Measurements from ENCODE around the gene LY6G6D.

GRCh38 chr6:31744422-31744821 lies 29.3 kb downstream of the LY6G6D start:
- TF ChIP-seq TAF1 (conservative IDR thresholded peaks at IDR 0.05) (no peak), FOXA2 (IDR thresholded peaks at IDR 0.05) (no peak), CTCF (IDR thresholded peaks at IDR 0.05; ENCODE audit: low read depth, low read length, missing input control) (no peak), RAD21 (IDR thresholded peaks at IDR 0.05) (no peak), EGR1 (IDR thresholded peaks at IDR 0.05; ENCODE audit: low read depth in 2 of 2) (no peak), RXRA (IDR thresholded peaks at IDR 0.05) (no peak), SP1 (IDR thresholded peaks at IDR 0.05) (no peak), MAX (IDR thresholded peaks at IDR 0.05) (no peak), ATF3 (IDR thresholded peaks at IDR 0.05) (no peak), GABPA (IDR thresholded peaks at IDR 0.05 in 1 of 2, conservative IDR thresholded peaks at IDR 0.05 in 1 of 2) (no peak), FOXA1 (IDR thresholded peaks at IDR 0.05) (no peak), JUND (IDR thresholded peaks at IDR 0.05) (no peak), YY1 (IDR thresholded peaks at IDR 0.05) (no peak)
